Fibroblast of lung (primary cell): ENCODE results near the gene DEPDC5.

ENCODE experiments used
- CTCF ChIP-seq, 2 donors: IDR thresholded peaks in 1 of 2; conservative IDR thresholded peaks in 1 of 2; 1 replicate in 1 of 2; 2 replicates in 1 of 2; pipeline ENCODE4 v1.5.1; 2011 to 2012; ENCODE audit warnings: low read length in 2 of 2, control low read depth in 1 of 2, inconsistent platforms in 1 of 2, low read depth in 1 of 2, mild to moderate bottlenecking in 1 of 2
- EZH2 ChIP-seq: IDR thresholded peaks from 2 replicates; pipeline ENCODE4 v1.5.1; 2012; ENCODE audit warnings: low read length, control low read depth, mild to moderate bottlenecking; ENCODE audit errors: missing control alignments

GRCh38 chr22:31917227-31917921 is 163.6 kb downstream of the DEPDC5 start:
- TF ChIP-seq EZH2: no peak
- no peak for TF ChIP-seq CTCF (conservative IDR thresholded peaks at IDR 0.05 in 1 of 2, IDR thresholded peaks at IDR 0.05 in 1 of 2; ENCODE audit: low read depth in 1 of 2, low read length in 2 of 2)
